Tibial nerve (tissue), 4 donors: Measurements from ENCODE around the gene KRTAP5-7.

Source experiments
- CTCF ChIP-seq, 5 experiments: fragments of 200-600 bp in 3 of 5; fragments of 450-650 bp in 2 of 5; sonication (generic) in 3 of 5; IDR thresholded peaks; one replicate each; pipeline ENCODE4 v1.5.1; 2016 to 2019; ENCODE audit warnings: antibody characterized with exemption in 5 of 5, mild to moderate bottlenecking in 3 of 5, moderate library complexity in 2 of 5
- EP300 ChIP-seq, 2 donors: sonication (generic); formaldehyde crosslinking; IDR thresholded peaks; one replicate each; pipeline ENCODE4 v1.6.1; 2017; ENCODE audit warnings: antibody characterized with exemption in 2 of 2, mild to moderate bottlenecking in 1 of 2
- POLR2A ChIP-seq, 2 donors: fragments of 450-650 bp; IDR thresholded peaks; one replicate each; pipeline ENCODE4 v1.6.1; 2017; ENCODE audit warnings: antibody characterized with exemption in 2 of 2, mild to moderate bottlenecking in 2 of 2, moderate library complexity in 2 of 2

GRCh38 chr11:71568704-71569349 lies 41.8 kb downstream of the KRTAP5-7 start:
- TF ChIP-seq CTCF (IDR thresholded peaks at IDR 0.05) (no peak), POLR2A (IDR thresholded peaks at IDR 0.05) (no peak), EP300 (IDR thresholded peaks at IDR 0.05) (no peak)
